IPS DF 4.7 (cell line): ENCODE measurements around the gene IL20.

Experiments
- DNase-seq: peaks from one replicate; pipeline ENCODE4 v3.0.0-alpha.2; 2013; ENCODE audit warnings: low spot score; ENCODE audit errors: extremely low read depth

The IL20 gene

DNA sequence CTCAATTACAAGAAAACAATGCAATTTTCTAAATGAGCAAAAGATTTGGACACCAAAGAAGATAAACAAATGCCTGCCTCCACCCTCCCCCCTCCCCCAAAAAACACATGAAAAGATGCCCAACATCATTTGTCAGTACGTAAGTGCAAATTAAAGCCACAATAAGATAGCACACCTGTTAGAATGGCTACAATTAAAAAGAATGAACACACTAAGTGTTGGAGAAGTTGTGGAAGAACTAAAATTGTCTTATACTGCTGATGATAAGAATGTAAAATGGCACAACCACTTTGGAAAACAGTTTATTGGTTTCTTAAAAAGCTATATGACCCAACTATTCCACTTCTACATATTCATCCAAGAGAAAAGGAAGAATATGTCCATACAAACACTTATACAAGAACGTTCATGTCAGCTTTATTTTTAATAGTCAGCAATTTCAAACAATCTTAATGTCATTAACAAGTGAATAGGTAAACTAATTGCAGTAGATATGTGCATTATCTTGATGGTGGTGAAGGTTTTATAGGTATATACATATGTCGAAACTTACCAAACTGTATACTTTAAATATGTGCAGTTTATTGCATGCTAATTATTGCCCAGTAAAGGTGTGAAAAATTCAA is 10.4 kb downstream of the IL20 start:
- DNase-seq = no peak

DNA sequence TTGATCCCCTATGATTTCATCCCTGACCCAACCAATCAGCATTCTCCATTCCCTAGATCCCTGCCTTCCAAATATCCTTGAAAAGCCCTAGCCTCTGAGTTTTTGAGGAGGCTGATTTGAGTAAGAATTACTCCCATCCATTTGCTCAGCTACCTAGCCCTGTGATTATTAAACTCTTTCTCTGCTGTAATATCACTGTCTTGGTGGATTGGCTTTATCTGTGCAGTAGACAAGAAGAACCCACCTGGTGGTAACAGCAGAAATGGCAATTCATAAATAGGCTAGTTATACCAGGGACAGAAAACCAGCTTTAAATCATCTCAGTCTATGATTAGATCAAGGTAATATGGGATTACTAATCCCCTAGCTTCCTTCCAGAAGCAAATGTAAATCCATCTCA is 13.0 kb downstream of the IL20 start:
- no peak for DNase-seq

DNA sequence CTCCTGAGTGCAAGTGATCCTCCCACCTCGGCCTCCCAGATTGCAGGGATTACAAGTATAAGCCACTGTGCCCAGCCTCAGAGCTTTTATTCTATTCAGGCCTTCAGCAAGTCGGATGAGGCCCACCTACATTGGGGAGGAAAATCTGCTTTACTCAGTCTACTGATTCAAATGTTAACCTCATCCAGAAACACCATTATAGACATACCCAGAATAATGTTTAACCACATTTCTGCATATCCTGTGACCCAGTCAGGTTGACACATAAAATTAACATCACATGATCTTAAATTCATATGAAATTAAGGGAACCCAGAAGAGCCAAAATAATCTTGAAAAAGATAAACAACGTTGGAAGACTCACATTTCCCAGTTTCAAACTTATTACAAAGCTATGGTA is 14.9 kb downstream of the IL20 start:
- no peak for DNase-seq

DNA sequence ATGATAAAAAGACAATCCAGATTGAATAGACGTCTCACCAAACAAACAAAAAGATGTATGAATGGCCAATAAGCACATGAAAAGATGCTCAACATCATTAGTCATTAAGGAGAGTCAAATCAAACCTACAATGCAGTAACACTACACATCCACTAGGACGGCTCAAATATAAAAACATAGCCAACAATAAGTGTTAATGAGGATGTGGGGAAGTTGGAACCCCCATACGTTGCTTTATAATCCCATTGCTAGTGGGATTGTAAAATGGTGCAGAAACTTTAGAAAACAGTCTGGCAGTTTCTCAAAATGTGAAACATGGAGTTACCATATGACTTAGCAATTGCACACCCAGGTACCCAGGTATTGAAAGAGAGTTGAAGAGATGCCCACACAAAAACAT is 17.1 kb downstream of the IL20 start:
- DNase-seq = no peak

DNA sequence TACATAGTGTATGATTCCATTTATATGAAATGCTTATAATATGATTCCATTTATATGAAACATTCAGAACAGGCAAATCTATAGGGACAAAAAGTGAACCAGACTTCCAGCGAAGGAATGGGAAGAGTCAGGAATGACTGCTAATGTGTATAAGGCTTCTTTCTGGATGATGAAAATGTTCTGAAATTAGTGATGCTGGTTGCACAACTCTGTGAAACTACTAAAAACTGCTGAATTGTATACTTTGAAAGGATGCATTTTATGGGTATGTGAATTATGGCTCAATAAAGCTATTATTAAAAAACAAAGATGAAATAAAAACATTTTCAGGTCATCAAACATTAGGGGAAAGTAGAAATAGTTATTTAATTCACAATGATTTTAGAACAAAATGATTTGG is 17.7 kb downstream of the IL20 start:
- DNase-seq = no peak

DNA sequence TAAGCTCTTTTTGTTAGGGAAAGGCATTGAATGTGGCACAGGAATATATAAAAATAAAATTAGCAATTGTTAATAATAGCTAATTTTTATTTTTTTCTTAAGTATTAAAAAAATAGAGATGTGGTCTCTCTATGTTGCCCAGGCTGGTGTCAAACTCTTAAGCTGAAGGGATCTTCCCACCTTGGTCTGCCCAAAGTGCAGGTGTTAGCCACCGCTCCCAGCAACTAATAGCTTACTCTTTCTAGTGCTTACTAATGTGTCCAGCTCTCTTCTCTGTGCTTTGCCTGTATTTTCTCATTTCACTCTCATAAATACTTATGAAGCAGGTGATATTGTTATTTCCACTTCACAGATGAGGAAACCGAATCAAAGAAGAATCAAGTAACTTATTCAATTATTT is 18.5 kb downstream of the IL20 start:
- no peak for DNase-seq

DNA sequence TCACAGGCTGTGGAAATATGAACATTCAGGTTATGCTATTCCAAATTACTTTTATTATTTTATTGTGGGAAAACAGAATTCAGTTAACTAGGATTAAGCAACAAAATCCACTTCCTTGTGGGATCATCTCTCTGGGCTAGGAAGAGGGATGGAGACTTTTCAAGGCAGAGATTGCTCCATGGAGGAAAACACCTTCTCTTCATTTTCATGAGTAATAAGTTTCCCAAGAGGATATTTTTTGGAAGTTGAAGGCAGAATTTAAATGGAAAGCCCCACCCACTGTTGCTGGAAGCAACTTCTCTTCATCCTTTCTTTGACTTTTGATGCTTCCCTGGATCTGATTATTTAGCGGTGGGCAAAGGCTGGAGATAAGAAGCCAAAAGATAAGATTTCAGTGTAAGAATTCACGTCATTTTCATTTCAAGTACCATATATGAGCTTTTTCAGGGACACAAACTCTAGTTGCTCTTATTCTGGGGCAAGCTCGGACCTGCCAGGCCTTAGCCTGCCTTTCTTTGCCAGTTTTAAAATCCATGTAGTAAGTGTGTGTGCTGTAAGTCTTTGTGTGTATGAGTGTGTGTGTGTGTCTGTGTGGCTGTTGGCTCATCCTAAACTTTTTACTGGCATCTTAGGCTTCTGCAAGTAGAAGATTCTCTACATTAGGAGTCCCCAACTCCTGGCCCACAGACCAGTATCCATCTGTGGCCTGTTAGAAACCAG is 20.1 kb downstream of the IL20 start:
- DNase-seq = no peak

DNA sequence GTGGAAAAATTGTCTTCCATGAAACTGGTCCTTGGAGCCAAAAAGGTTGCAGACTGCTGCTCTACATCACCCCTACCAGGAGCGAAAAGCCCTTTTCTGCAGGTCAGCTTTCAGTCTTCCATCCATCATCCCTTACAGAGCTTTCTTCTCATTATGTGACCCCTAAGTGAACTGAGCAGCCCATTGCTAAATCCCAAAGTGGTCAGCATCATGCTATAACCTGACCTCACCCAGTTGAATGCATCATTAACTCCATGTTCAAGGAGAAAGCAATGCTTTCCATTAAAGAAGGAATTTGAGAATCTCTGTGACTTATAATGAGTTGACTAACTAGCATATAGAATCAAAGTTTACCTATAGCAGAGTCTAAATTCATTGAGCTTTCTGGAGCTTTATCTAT is 21.4 kb downstream of the IL20 start:
- no peak for DNase-seq

DNA sequence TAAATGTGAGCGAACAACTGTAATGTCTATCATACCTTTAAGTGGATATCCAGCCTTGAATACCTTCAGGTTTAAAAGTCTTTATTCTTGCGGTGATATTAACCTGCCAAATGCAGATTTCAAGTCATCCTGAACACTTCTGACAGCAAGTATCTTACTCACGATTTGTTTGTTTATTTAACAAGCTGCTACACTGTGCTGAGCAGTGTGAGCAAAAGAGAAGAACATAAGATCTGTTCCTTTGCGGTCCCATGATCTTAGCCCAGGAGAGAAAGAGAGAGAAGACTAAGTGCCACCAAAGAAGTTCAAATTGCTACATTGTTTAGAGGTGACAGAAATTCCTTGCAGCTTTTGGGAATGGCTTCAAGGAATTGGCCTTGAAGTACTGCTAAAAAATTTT is 22.3 kb downstream of the IL20 start:
- no peak for DNase-seq

DNA sequence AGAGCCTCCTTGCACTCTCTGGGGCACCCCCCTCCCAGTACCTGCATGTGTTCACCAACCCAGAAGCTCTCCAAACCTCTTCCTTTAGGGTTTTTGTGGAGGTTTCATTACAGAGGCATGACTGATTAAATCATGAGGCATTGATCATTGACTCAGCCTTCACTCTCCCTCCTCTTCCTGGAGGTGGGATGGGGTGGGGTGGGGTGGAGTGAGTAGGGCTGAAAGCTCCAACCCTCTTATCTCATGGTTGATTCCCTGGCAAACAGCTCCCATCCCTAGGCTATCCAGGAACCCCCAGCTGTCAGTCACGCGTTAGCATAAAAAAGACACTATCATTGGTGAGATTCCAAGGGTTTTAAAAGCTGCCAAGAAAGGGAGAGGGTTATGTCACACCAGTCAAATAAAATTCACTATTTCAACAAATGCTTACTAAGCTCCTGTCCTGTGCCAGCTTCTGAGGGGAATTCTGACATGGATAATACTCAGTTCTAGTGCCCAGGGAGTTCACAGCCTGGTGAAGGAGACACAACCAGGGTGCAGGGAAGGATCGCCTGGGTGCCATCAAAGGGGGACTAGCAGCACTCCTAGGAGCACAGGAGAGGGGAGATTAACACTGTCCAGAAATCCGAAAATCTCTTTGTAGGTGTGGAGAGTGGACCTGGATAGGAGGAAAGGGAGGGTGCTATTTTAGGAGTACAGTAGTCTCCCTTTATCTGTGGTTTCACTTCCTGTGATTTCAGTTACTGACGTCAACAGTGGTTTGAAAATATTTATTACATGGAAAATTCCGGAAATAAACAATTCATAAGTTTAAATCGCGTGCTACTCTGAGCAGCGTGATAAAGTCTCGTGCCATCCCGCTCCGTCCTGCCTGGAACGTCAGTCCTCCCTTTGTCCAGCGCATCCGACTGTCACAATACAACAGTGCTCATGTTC is 25.0 kb downstream of the IL20 start:
- DNase-seq = no peak

DNA sequence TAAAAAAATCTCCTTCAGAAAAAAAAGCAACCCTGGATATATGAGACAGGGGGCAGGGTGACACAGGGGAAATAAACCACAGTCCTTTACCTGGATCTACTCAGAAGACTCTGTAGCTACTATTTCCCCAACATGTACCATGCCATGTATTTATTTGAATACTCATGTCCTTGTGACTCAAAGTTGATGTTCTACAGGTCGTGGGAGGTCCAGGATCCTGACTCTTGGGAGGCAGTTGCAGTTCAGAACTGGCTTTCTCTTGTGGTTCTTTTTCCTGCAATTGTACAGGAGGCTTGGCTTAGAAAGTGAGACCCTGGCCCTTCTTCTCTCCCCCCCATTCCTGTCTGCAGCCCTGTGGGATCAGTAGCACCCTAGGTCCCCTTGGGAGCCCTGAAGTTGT is 26.0 kb downstream of the IL20 start:
- no peak for DNase-seq

DNA sequence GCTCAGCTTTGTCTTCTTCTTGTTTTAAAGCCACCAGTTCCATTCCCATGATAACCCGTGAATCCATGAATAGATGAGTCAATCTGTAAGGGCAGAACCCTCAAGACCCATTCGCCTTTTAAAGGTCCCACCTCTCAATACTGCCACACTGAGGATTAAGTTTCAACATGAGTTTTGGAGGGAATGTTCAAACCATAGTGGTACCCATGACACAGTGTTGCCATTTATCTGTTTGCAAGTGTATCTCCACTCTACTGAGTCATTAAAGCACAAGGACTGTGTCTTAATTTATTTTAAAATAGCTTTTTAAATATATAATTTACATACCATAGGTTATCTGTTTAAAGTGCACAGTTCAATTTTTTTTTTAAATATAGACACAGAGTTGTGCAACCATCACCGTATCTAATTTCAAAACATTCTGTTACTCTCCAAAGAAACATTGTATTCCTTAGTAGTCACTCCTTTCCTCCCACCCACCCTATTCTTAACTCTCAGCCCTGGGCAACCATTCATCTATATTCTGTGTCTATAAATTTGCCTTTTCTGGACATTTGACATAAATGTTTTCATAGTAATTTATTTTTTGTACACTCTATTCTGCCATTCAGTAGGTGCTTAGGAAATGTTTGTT is 27.0 kb downstream of the IL20 start:
- DNase-seq = no peak

DNA sequence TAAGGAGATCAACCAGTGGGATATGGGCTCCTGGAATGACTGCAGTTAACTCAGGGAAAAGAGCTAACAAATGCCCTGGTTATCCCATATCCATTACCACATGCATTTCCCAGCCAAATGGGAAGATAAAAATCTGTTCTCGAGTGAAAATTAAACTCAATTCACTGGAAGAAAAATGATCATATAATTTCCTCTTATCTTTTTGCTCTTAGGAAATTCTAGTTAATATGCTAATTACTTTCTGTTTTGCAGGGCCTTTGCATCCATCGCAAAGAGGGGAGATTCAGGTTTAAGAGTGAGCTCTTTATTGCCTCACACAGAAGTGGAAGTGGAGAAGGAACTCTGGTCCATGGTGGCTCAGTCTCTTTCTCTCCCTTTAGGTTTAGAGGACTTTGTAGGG is 28.0 kb downstream of the IL20 start:
- DNase-seq = no peak

DNA sequence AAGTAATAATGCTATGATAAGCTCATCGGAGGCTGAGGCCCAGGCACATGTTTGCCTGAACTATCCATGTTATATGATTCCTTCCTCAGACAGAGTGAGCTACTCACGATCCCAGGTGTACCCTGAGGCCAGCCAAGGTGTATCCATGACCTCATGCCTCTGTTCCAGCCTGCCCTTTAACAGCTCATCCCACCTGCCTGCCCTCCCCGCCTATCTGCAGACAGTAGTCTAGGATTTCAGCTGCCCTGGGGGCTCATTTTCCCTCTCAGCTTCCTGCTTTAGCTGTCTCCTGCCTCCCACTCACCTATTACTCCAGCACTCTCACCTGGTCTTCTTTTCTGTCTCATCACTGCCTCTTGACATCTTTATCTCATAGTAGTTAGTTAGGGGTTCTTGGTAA is 29.9 kb downstream of the IL20 start:
- no peak for DNase-seq

DNA sequence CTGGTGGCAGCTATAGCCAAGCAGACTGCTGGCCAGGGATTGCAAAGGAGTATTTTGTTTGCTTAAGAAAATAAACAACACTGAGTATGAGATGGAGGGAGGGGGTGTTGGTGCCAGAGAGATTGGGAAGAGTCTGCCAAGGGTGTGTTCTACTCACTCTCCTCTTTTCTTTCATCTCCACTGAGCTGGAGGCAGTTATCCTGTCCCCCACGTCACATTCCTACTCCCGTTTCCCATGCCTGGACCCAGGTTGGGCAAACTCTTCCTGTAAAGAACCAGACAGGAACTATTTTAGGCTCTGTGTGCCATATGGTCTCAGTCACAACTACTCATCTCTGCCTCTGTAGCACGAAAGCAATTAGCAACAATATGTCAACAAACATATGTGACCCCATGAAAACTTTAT is 30.4 kb downstream of the IL20 start:
- no peak for DNase-seq

DNA sequence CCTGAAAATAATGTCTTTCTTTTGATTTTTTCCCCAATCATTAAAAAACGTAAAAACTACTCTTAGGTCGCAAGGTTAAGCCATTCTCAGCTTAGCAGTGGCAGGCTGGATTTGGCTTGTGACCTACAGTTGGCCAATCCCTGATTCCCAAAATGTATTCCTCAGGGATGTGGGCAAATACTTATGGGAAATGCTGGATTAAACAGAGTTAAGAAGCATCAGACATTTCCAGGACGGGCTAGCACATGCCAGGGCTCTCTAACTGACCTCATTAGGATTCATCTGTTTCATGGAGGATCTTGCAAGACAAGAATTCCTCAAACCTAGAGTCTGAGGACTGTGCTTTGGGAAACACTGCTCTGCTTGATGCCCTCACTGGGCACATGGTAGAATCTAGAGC is 30.8 kb downstream of the IL20 start:
- DNase-seq = no peak

DNA sequence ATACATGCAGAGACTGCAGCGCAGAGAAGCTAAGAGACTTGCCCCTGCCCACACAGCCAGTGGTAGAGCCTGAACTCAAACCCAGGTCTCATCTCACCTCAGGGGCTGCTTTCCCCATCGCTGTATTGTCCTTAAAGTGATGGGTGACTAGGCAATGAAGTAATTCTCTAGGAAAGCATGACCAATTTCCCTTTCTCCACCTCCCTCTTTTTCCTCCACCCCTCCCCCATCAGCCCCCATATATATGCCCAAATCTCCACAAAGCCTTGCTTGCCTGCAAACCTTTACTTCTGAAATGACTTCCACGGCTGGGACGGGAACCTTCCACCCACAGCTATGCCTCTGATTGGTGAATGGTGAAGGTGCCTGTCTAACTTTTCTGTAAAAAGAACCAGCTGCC is 31.8 kb downstream of the IL20 start, which contains the start of gene IL24:
Gene IL24 (plus strand): TSS at position 269 of the 400 bp plus-strand sequence. CDS start 390 bp downstream, outside the sequence.
- DNase-seq = no peak

DNA sequence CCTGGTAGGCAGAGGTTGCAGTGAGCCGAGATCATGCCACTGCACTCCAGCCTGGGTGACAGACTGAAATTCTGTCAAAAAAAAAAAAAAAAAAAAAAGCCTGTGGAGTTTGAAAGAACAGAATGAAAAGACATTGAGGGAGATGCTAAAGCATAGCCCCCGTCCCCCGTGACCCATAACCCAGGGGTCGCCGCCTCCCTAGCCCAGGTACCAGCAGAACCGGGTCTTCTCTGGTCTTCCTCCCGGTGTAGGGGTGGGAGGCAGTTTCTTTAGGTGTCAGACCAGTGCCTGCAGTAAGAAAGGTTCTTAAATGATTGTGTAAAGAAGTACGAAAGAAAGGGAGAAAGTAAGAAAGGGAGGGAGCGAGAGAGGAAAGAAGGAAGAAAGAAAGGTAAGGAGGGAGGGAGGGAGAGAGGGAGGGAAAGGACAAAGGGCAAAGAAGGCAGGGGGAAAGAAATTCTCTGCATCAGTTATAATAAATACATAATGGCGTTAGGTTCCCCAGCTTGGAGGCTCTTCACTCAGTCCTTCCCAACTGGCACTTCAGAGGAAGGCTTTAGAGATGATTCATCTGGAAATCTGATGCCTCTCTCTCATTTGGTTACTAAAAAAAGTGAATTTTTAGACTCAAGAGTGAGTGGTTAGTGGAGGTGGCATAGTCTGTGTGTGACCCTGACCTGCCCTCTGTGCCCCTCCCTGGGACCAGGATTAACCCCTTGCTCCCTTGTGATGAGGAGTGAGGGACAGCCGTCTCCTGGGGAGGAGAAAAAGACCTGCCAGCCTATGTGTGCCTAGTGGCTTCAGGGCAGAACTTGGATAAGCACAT is 32.9 kb downstream of the IL20 start:
- DNase-seq = no peak

DNA sequence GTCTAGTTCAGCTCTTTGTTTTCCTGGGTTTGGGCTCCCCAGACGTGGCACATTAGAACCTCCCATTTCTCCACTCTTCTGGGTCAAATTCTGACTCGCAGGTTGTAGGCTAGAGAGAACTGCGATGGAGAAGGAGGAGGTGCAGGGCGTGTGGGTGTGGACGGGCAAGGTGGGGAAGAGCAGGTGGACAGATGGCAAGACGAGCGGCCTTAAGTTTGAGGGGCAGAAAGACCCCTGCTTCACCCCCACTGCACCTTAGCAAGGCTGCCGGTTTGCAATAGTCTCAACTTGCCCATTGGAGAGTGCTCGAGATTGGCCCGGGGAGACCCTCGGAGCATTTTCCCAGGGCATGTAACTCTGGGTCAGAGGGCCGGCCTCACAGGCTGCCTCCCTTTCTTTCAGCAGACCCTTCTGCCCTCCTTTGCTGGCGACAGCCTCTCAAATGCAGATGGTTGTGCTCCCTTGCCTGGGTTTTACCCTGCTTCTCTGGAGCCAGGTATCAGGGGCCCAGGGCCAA is 33.5 kb downstream of the IL20 start:
- no peak for DNase-seq

DNA sequence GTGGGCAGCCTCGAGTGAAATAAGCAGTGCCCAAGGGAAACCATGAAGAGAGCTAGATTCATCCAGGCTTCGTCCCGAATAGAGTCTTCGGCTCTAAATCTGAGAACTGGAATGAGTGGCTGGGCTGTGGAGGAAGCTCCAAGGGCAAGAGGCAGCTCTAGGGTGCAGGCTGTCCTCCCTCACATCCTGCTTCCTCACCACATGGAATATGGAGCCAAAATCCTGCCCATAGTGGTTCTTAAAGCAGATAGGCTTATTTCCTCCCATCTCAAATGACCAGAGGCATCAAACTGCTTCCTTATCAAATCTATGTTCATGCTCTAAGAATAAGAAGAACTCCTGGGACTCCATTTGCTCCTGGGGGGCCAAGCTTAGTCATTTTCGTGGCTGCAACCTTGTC is 34.3 kb downstream of the IL20 start:
- DNase-seq = no peak

DNA sequence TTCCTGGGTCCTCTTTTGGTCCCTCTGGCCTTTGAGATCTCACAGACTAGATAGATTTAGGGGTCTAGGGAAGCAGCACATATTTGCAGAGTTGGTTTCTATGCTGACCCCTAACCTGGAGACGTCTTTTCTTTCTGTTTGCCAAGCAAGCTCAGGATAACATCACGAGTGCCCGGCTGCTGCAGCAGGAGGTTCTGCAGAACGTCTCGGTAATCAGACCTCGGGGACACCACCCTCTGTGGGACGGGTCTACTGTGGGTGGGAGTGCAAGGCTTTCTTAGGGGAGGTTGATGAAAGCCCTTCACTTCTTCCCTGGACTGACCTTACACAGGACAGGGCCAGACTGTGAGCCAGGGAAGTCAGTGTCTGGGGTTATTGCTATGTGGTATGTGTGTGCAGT is 34.7 kb downstream of the IL20 start:
- no peak for DNase-seq
